DND-41 (cell line): ENCODE measurements around the gene DTNBP1.
"Not testable (repeated sequence)": the region's sequence is repeated elsewhere in the genome, so short reads cannot be mapped to it uniquely, and the experiment has no call there.

ENCODE experiments used
- ATAC-seq: fragments of 200-7000 bp; cut with Tn5 transposase; 3 replicates; pipeline ENCODE4 v1.9.1; 2021; ENCODE audit warnings: low read depth; ENCODE audit not compliant: insufficient read depth
- DNase-seq: peaks from one replicate; pipeline ENCODE4 v3.0.0-alpha.2; 2020
- H2AFZ ChIP-seq: 2 replicates; pipeline ENCODE4 v1.6.0; 2012; ENCODE audit warnings: low read depth, low read length
- H3K27ac ChIP-seq: 2 replicates; pipeline ENCODE4 v1.5.1; 2012; ENCODE audit warnings: low read length, inconsistent platforms
- H3K27me3 ChIP-seq: fragments of 200-600 bp; sonication (generic); 2 replicates; pipeline ENCODE4 v1.6.0; 2012; ENCODE audit warnings: low read length, mild to moderate bottlenecking, inconsistent platforms; ENCODE audit not compliant: insufficient read depth, poor library complexity
- H3K36me3 ChIP-seq: 2 replicates; pipeline ENCODE4 v1.5.1; 2012; ENCODE audit warnings: low read length, inconsistent platforms; ENCODE audit not compliant: insufficient read depth
- H3K4me1 ChIP-seq: 2 replicates; pipeline ENCODE4 v1.5.1; 2012; ENCODE audit warnings: mild to moderate bottlenecking, low read length; ENCODE audit not compliant: insufficient read depth
- H3K4me2 ChIP-seq: 2 replicates; pipeline ENCODE4 v1.6.0; 2012; ENCODE audit warnings: mild to moderate bottlenecking, moderate library complexity, low read length, inconsistent platforms; ENCODE audit not compliant: insufficient read depth
- H3K4me3 ChIP-seq, 2 experiments: fragments of 200-600 bp in 1 of 2; shearing (Covaris generic) in 1 of 2; 2 replicates each; pipeline ENCODE4 v1.5.1; 2012 to 2016; ENCODE audit warnings: inconsistent platforms in 2 of 2, low read length in 2 of 2, mild to moderate bottlenecking in 2 of 2, low read depth in 1 of 2, moderate library complexity in 1 of 2
- H3K79me2 ChIP-seq: 2 replicates; pipeline ENCODE4 v1.6.0; 2012; ENCODE audit warnings: low read length, inconsistent platforms; ENCODE audit not compliant: insufficient read depth
- H3K9ac ChIP-seq: 2 replicates; pipeline ENCODE4 v1.6.0; 2012; ENCODE audit warnings: low read depth, mild to moderate bottlenecking, inconsistent platforms, low read length, moderate library complexity
- H3K9me3 ChIP-seq: 2 replicates; pipeline ENCODE4 v1.5.1; 2012; ENCODE audit warnings: low read length, moderate library complexity, mild to moderate bottlenecking, inconsistent platforms; ENCODE audit not compliant: insufficient read depth, severe bottlenecking
- H4K20me1 ChIP-seq: 2 replicates; pipeline ENCODE4 v1.6.0; 2012; ENCODE audit warnings: low read length; ENCODE audit not compliant: insufficient read depth
- EZH2 ChIP-seq: IDR thresholded peaks from 3 replicates; pipeline ENCODE4 v1.6.1; 2012; ENCODE audit warnings: borderline replicate concordance, low read depth, mild to moderate bottlenecking, moderate library complexity, low read length, inconsistent platforms; ENCODE audit not compliant: severe bottlenecking
- TF ChIP-seq, protein P1 (sequence below): IDR thresholded peaks from 2 replicates; pipeline ENCODE4 v1.5.1; 2012; ENCODE audit warnings: borderline replicate concordance, low read length, moderate library complexity, mild to moderate bottlenecking; ENCODE audit not compliant: poor library complexity, severe bottlenecking; ENCODE audit errors: extremely low read depth

The DTNBP1 gene

DNA sequence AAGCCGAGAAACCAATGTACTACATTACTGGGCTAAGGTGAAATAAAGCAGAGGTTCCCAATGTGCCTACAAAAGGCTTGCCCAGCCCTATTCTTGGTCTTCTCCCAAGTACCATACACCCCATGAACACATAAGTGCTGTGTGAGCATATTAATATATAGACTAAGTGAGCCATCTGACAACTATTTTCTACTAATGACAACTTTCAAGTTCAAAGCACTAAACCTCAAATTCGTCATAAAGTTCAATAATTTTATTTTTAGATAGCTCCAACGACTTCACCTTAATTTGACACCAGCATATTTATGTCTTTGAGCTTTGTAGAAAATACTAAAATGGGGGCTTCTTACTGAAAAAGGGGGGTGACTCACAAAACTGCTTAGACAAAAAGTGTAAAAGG is 6.7 kb downstream of the DTNBP1 start:
- Histone ChIP-seq H3K27me3 (no peaks in the 10 kb centered on the region), H3K4me1 (peaks cover 12% of the 10 kb centered on the region), H4K20me1 (peaks cover 43% of the 10 kb centered on the region; the same call in 1 of the 2 replicates), H3K79me2 (peaks cover 79% of the 10 kb centered on the region), H3K36me3 (peaks cover 19% of the 10 kb centered on the region; the same call in 1 of the 2 replicates), H3K9ac (no peak overlapping the region), H3K27ac (no peak overlapping the region), H3K9me3 (no peaks in the 10 kb centered on the region), H3K4me2 (no peak overlapping the region), H2AFZ (no peak overlapping the region), H3K4me3 (no peak overlapping the region)
- DNase-seq, result no peak
- ATAC-seq, result no peak
- TF ChIP-seq, protein P1, sequence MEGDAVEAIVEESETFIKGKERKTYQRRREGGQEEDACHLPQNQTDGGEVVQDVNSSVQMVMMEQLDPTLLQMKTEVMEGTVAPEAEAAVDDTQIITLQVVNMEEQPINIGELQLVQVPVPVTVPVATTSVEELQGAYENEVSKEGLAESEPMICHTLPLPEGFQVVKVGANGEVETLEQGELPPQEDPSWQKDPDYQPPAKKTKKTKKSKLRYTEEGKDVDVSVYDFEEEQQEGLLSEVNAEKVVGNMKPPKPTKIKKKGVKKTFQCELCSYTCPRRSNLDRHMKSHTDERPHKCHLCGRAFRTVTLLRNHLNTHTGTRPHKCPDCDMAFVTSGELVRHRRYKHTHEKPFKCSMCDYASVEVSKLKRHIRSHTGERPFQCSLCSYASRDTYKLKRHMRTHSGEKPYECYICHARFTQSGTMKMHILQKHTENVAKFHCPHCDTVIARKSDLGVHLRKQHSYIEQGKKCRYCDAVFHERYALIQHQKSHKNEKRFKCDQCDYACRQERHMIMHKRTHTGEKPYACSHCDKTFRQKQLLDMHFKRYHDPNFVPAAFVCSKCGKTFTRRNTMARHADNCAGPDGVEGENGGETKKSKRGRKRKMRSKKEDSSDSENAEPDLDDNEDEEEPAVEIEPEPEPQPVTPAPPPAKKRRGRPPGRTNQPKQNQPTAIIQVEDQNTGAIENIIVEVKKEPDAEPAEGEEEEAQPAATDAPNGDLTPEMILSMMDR, result no peak
- no peak for TF ChIP-seq EZH2

GRCh38 chr6:15654250-15654649 is 8.6 kb downstream of the DTNBP1 start:
- Histone ChIP-seq H3K4me1 (peaks cover 2% of the 10 kb centered on the region; the same call in 1 of the 2 replicates), H3K9me3 (no peaks in the 10 kb centered on the region), H3K27me3 (no peaks in the 10 kb centered on the region), H3K27ac (no peak overlapping the region), H3K36me3 (peaks cover 24% of the 10 kb centered on the region; the same call in 1 of the 2 replicates), H3K4me2 (no peak overlapping the region), H3K79me2 (peaks cover 62% of the 10 kb centered on the region), H3K4me3 (no peak overlapping the region), H3K9ac (no peak overlapping the region), H2AFZ (no peak overlapping the region), H4K20me1 (peaks cover 35% of the 10 kb centered on the region; the same call in 1 of the 2 replicates)
- TF ChIP-seq EZH2, result no peak
- TF ChIP-seq, protein P1, result no peak
- DNase-seq (no peak), ATAC-seq (no peak)

DNA sequence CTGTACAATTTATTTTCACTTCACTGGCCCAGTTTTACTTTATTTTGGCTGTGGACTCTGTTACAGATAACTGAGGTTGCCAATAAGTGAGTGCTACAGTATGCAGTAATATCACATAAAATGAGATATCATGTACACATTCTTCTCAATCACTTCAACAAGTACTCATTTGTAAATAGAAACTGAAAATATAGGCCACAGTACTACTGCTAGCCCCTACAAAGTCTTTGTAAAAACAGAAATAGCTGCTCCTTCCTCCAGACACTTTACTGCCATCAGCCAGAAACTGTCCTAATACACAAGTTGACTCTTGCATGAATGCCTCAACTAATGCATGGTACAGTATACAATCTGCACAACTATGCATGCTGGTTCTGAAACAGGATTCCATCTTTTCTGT is 9.2 kb downstream of the DTNBP1 start:
- H3K9me3 ChIP-seq, result no peaks in the 10 kb centered on the region
- H3K9ac ChIP-seq, result no peak overlapping the region
- H3K36me3 ChIP-seq, result peaks cover 31% of the 10 kb centered on the region; the same call in 1 of the 2 replicates
- H3K79me2 ChIP-seq, result peaks cover 56% of the 10 kb centered on the region
- ATAC-seq, result no peak
- no peak overlapping the region for H3K4me2 ChIP-seq
- H3K4me1 ChIP-seq, result peaks cover 2% of the 10 kb centered on the region; the same call in 1 of the 2 replicates
- peaks cover 35% of the 10 kb centered on the region; the same call in 1 of the 2 replicates for H4K20me1 ChIP-seq
- H3K27ac ChIP-seq, result no peak overlapping the region
- no peak overlapping the region for H2AFZ ChIP-seq
- no peak overlapping the region for H3K4me3 ChIP-seq
- no peaks in the 10 kb centered on the region for H3K27me3 ChIP-seq
- DNase-seq, result no peak
- TF ChIP-seq, protein P1, result no peak
- TF ChIP-seq EZH2, result no peak

- not testable (repeated sequence) for H3K4me2 ChIP-seq, H3K9ac ChIP-seq, H3K9me3 ChIP-seq, DNase-seq, H2AFZ ChIP-seq, H4K20me1 ChIP-seq, H3K27ac ChIP-seq, H3K27me3 ChIP-seq, H3K4me3 ChIP-seq, ATAC-seq, H3K4me1 ChIP-seq
- peaks cover 40% of the 10 kb centered on the region for H3K79me2 ChIP-seq
- peaks cover 51% of the 10 kb centered on the region; the same call in 1 of the 2 replicates for H3K36me3 ChIP-seq
Observed at GRCh38 chr6:15650004-15650559, 12.7 kb downstream of the DTNBP1 start.
